Mucosa of stomach (tissue), 1 donor: ENCODE measurements around the gene ALG9.

Source experiments
- H3K27me3 ChIP-seq: one replicate; pipeline ENCODE4 v1.7.0; 2013; ENCODE audit warnings: mild to moderate bottlenecking, low read length; ENCODE audit not compliant: control insufficient read depth, insufficient read depth
- H3K36me3 ChIP-seq: one replicate; pipeline ENCODE4 v1.7.0; 2013; ENCODE audit warnings: low read length; ENCODE audit not compliant: control insufficient read depth, insufficient read depth
- H3K4me1 ChIP-seq: one replicate; pipeline ENCODE4 v1.7.0; 2013; ENCODE audit warnings: mild to moderate bottlenecking, low read length; ENCODE audit not compliant: control insufficient read depth, insufficient read depth
- H3K4me3 ChIP-seq: one replicate; pipeline ENCODE4 v1.7.0; 2013; ENCODE audit warnings: low read length
- H3K9ac ChIP-seq: one replicate; pipeline ENCODE4 v1.7.0; 2013; ENCODE audit warnings: mild to moderate bottlenecking, low read length, moderate library complexity
- H3K9me3 ChIP-seq: one replicate; pipeline ENCODE4 v1.7.0; 2013; ENCODE audit warnings: mild to moderate bottlenecking, low read length, moderate library complexity; ENCODE audit not compliant: control insufficient read depth
- donor health status: Pancreatic carcinoma.

The ALG9 gene

DNA sequence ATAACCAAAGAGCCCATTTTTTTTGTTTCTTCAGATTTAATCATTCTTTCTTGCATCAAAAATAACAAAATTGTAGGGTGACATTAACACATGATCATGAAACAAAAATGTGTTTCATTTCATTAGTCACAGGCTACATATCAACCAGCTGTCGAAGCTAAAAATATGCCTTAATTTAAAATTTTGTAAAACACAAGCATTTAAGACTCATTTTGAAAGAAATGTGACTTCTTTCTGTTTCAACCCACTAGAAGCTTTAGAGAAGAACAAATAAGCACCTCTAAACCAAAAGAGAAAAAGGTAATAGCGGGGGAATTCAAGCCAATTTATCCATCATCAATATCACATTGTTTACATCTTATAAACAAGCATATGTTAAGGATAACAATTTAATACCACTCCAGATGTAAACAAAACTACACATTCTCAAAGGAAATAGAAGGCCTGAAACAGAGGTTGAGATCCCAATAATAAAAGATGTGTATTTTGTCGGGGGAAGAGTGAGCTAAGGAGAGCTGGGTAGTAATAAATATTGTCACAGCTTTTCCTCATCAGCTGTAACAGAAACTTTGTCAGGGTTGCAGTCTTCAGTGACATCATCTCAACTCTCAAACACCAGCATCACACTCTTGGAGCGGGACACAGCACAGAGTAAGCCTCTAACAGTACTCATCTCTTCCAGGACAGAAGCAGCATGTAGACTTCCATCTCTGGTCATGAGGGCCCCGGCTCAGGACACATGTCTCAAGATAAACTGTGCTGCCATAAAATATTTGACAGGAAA, 42.0 kb downstream of the ALG9 start:
- Histone ChIP-seq H3K9me3 (no peaks in the 10 kb centered on the region), H3K9ac (no peak overlapping the region), H3K4me3 (no peak overlapping the region), H3K27me3 (no peaks in the 10 kb centered on the region), H3K4me1 (no peaks in the 10 kb centered on the region), H3K36me3 (no peaks in the 10 kb centered on the region)

GRCh38 chr11:111826322-111826950, 44.9 kb downstream of the ALG9 start:
- H3K36me3 ChIP-seq, result peaks cover 2% of the 10 kb centered on the region

DNA sequence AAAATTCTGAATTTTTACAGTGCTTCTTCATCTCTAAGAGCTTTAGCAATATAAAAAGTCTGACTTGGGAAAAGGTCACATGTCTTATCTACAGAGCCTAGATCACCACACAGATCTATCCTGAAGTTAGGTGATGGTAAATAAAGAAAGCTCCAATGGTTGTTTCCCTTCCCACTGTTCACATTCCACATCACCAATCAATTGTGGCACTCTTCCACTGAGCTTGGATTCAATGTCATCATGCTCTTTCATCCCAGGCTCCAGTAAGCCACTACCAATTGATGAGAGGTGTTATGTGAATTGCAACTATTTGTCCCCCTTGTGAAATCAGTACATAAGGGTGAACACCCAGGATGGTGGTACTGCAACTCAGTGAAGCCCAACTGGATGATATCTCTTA, 47.8 kb downstream of the ALG9 start:
- Histone ChIP-seq H3K36me3 (peaks cover 2% of the 10 kb centered on the region), H3K27me3 (no peaks in the 10 kb centered on the region), H3K4me3 (no peak overlapping the region), H3K4me1 (peaks cover 9% of the 10 kb centered on the region), H3K9me3 (no peaks in the 10 kb centered on the region), H3K9ac (no peak overlapping the region)

More at GRCh38 chr11:111826322-111826950, 44.9 kb downstream of the ALG9 start:
- H3K9ac ChIP-seq, result no peak overlapping the region
- H3K4me1 ChIP-seq, result no peaks in the 10 kb centered on the region
- H3K4me3 ChIP-seq, result no peak overlapping the region
- no peaks in the 10 kb centered on the region for H3K9me3 ChIP-seq
- H3K27me3 ChIP-seq, result no peaks in the 10 kb centered on the region

- no peaks in the 10 kb centered on the region for H3K27me3 ChIP-seq
- H3K36me3 ChIP-seq, result peaks cover 2% of the 10 kb centered on the region
- H3K4me3 ChIP-seq, result no peak overlapping the region
- H3K9me3 ChIP-seq, result no peaks in the 10 kb centered on the region
- no peak overlapping the region for H3K9ac ChIP-seq
- peaks cover 9% of the 10 kb centered on the region for H3K4me1 ChIP-seq
These were observed 48.2 kb downstream of the ALG9 start for GRCh38 chr11:111823131-111823530.

- Histone ChIP-seq H3K9ac (no peak overlapping the region), H3K36me3 (peaks cover 2% of the 10 kb centered on the region), H3K4me3 (no peak overlapping the region), H3K27me3 (no peaks in the 10 kb centered on the region), H3K9me3 (no peaks in the 10 kb centered on the region), H3K4me1 (peaks cover 9% of the 10 kb centered on the region)
These were observed 51.5 kb downstream of the ALG9 start for GRCh38 chr11:111819829-111820237.

DNA sequence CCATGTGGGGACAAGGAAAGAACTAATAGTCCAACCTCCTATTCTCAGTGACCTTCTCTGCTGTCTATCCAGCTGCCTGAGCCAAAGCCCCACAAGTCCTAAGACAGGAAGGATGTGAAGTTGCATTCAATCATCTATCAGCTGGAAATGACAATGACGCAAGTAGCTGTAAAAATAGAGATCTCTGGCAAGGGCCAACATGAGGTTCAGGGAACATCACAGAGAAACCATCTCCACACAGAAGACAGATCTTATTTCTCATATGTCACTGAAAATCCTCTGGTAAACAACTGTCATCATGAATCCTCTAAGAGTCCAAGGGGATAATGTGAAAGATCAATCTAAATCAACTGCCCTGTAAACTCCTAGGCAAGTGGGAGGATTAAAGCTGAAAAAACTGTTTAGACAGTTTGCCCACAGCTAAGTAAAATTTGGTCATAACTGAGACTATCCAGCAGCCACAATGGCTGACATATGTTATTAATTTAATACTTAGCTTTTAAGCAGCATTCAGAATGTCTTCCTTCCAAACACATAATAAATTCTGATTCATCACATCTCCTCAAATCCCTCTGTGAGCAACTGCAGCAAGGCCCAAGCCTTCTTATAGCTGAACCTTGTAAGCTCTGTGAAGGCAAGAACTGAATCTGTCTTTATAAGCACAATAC, 52.1 kb downstream of the ALG9 start:
- H3K4me3 ChIP-seq, result no peak overlapping the region
- H3K4me1 ChIP-seq, result peaks cover 9% of the 10 kb centered on the region
- no peak overlapping the region for H3K9ac ChIP-seq
- H3K9me3 ChIP-seq, result no peaks in the 10 kb centered on the region
- peaks cover 2% of the 10 kb centered on the region for H3K36me3 ChIP-seq
- no peaks in the 10 kb centered on the region for H3K27me3 ChIP-seq

- no peak overlapping the region for H3K4me3 ChIP-seq
- H3K36me3 ChIP-seq, result no peaks in the 10 kb centered on the region
These were observed 55.9 kb downstream of the ALG9 start for GRCh38 chr11:111815489-111815888.

DNA sequence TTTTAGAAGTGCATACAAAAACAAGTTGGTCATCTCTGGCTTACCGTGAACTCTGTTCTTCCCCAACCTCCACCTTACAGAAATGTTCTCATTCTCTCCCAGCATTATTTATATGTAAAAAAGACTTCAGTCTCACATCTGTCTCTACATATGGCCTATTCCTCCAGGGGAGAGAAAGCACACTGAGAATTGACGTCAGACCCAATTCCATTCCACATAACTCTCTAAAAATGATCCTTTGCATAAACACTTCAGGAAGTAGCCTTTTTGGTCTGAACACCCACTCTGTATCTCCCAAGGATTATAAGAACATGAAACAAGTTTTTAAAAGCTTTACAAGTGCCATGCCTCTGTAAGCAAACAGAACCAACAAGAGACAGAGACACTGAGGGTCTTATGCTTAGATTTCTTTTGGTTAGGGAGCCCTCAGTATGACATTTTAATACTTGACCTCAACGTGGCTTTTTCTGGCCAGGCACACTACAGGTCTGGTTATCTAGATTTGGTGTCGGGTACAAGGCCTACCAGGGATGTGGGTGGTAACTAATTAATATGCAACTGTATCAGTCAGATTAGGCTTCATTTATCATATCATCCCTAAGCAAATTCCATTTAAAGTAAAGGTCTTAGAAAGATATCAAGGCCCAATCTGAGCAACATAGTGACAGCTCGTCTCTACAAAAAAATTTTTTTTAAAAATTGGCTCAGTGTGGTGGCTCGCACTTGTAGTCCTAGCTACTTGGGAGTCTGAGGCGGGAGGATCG, 56.6 kb downstream of the ALG9 start:
- Histone ChIP-seq H3K9me3 (no peaks in the 10 kb centered on the region), H3K4me3 (no peak overlapping the region), H3K27me3 (no peaks in the 10 kb centered on the region), H3K4me1 (peaks cover 2% of the 10 kb centered on the region), H3K9ac (no peak overlapping the region), H3K36me3 (no peaks in the 10 kb centered on the region)

More at GRCh38 chr11:111815489-111815888, 55.9 kb downstream of the ALG9 start:
- H3K9ac ChIP-seq, result no peak overlapping the region
- no peaks in the 10 kb centered on the region for H3K27me3 ChIP-seq
- peaks cover 9% of the 10 kb centered on the region for H3K4me1 ChIP-seq
- H3K9me3 ChIP-seq, result no peaks in the 10 kb centered on the region

DNA sequence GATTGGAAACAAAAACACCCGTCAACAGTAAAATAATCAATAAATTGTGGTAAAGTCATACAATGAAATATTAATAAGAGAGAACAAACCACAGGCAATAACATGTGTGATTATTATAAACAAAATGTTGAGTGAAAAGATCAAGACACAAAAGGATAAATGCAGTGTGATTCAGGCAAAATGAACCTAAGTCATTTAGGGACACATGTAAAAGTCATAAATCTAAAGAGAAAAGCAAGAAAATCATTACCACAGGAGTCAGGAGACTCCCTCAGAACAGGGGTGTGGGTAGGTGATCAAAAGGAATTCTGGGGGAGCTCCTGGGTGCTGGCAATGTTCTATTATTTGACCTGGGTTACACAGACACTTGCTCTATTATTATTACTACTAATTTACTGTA, 57.3 kb downstream of the ALG9 start:
- H3K4me1 ChIP-seq, result no peaks in the 10 kb centered on the region
- H3K9ac ChIP-seq, result no peak overlapping the region
- H3K9me3 ChIP-seq, result no peaks in the 10 kb centered on the region
- no peaks in the 10 kb centered on the region for H3K27me3 ChIP-seq
- no peaks in the 10 kb centered on the region for H3K36me3 ChIP-seq
- no peak overlapping the region for H3K4me3 ChIP-seq

DNA sequence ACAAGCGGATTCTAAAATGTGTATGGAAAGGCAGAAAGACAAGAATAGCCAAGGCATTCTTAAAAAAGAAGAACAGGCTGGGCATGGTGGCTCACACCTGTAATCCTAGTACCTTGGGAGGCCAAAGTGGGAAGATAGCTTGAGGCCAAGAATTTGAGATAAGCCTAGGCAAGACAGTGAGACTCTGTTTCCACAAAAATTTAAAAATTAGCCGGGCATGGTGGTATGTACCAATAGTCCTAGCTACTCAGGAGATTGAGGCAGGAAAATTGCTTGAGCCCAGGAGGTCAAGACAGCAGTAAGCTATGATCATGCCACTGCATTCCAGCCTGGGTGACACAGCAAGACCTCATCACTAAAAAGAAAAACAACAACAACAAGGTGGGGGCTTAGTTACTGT, 59.2 kb downstream of the ALG9 start:
- Histone ChIP-seq H3K4me1 (no peaks in the 10 kb centered on the region), H3K9ac (no peak overlapping the region), H3K36me3 (no peaks in the 10 kb centered on the region), H3K4me3 (no peak overlapping the region), H3K9me3 (no peaks in the 10 kb centered on the region), H3K27me3 (no peaks in the 10 kb centered on the region)

DNA sequence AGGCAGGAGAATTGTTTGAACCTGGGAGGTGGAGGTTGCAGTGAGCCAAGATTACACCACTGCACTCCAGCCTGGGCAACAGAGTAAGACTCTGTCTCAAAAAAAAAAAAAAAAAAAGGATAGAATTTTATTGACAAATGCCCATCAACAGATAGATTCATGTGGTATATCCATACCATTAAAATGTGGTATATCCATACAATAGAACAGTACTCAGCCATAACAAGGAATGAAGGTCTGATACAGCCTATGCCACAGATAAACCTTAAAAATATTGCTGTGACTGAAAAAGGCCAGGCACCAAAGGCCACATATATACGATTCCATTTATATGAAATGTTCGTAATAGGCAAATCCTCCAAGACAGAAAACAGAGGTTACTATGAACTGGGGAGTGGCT, 59.9 kb downstream of the ALG9 start:
- Histone ChIP-seq H3K9me3 (no peaks in the 10 kb centered on the region), H3K27me3 (no peaks in the 10 kb centered on the region), H3K36me3 (no peaks in the 10 kb centered on the region)

More for the DNA sequence above, 59.9 kb downstream of the ALG9 start:
- no peaks in the 10 kb centered on the region for H3K4me1 ChIP-seq
- H3K4me3 ChIP-seq, result no peak overlapping the region
- no peak overlapping the region for H3K9ac ChIP-seq
